Measurements from ENCODE around the gene SNRPA.

GRCh38 chr19:40702337-40703012, 48.5 kb upstream of the SNRPA start:
- no peak for TF ChIP-seq EZH2 (IDR thresholded peaks at IDR 0.05; ENCODE audit: borderline replicate concordance, low read length)
- TF ChIP-seq, protein P1, sequence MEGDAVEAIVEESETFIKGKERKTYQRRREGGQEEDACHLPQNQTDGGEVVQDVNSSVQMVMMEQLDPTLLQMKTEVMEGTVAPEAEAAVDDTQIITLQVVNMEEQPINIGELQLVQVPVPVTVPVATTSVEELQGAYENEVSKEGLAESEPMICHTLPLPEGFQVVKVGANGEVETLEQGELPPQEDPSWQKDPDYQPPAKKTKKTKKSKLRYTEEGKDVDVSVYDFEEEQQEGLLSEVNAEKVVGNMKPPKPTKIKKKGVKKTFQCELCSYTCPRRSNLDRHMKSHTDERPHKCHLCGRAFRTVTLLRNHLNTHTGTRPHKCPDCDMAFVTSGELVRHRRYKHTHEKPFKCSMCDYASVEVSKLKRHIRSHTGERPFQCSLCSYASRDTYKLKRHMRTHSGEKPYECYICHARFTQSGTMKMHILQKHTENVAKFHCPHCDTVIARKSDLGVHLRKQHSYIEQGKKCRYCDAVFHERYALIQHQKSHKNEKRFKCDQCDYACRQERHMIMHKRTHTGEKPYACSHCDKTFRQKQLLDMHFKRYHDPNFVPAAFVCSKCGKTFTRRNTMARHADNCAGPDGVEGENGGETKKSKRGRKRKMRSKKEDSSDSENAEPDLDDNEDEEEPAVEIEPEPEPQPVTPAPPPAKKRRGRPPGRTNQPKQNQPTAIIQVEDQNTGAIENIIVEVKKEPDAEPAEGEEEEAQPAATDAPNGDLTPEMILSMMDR (conservative IDR thresholded peaks at IDR 0.05 in 1 of 2, IDR thresholded peaks at IDR 0.05 in 1 of 2; ENCODE audit: extremely low read depth in 1 of 2, insufficient read depth in 1 of 2, low read depth in 1 of 2, low read length in 2 of 2), result peak; percentile 6 to 24

Data from mammary epithelial cell (primary cell).